Renal cortical epithelial cell (primary cell): Measurements from ENCODE around the gene DCLK2. TPM values are rescaled to one million over a fixed set of nuclear protein-coding genes. Genes with fewer than 3 reads are reported as not detected.

Experiments
- DNase-seq: peaks from one replicate; pipeline ENCODE4 v3.0.0-alpha.2; 2011; ENCODE audit warnings: low read depth
- total RNA-seq: library from RNA; depleted of rRNA; stranded (reverse); fragments of >200 nt; gene quantifications from 2 replicates; pipeline ENCODE4 v1.2.3, GENCODE V29; 2014

DCLK2 gene
- total RNA-seq, 1 donor from 2014 or later: 2.7 TPM

GRCh38 chr4:150240011-150240410 is 161.8 kb downstream of the DCLK2 start:
- DNase-seq: peak; percentile 73

GRCh38 chr4:150242820-150243458 is 164.7 kb downstream of the DCLK2 start:
- peak; percentile 39 for DNase-seq

- no peak for DNase-seq
These were observed 165.7 kb downstream of the DCLK2 start for GRCh38 chr4:150243932-150244331.

GRCh38 chr4:150244600-150244999 is 166.4 kb downstream of the DCLK2 start:
- peak; percentile 88 for DNase-seq

GRCh38 chr4:150247184-150247583 is 168.9 kb downstream of the DCLK2 start:
- no peak for DNase-seq

- peak; percentile 71 for DNase-seq
These were observed 169.9 kb downstream of the DCLK2 start for GRCh38 chr4:150248181-150248580.

GRCh38 chr4:150250293-150250997 is 172.2 kb downstream of the DCLK2 start:
- no peak for DNase-seq

GRCh38 chr4:150250998-150251651 is 172.9 kb downstream of the DCLK2 start:
- no peak for DNase-seq

- no peak for DNase-seq
These were observed 173.5 kb downstream of the DCLK2 start for GRCh38 chr4:150251752-150252190.

GRCh38 chr4:150252306-150252705 is 174.1 kb downstream of the DCLK2 start:
- no peak for DNase-seq

GRCh38 chr4:150252741-150253140 is 174.5 kb downstream of the DCLK2 start:
- DNase-seq: no peak

- no peak for DNase-seq
These were observed 175.2 kb downstream of the DCLK2 start for GRCh38 chr4:150253416-150253815.

GRCh38 chr4:150253965-150254630 is 175.9 kb downstream of the DCLK2 start:
- no peak for DNase-seq

GRCh38 chr4:150255610-150256224 is 177.5 kb downstream of the DCLK2 start:
- no peak for DNase-seq

- DNase-seq: no peak
These were observed 178.0 kb downstream of the DCLK2 start for GRCh38 chr4:150256225-150256620.

GRCh38 chr4:150256841-150257730 is 178.8 kb downstream of the DCLK2 start:
- DNase-seq: no peak

GRCh38 chr4:150258569-150258968 is 180.3 kb downstream of the DCLK2 start:
- DNase-seq: no peak

- DNase-seq: no peak
These were observed 181.8 kb downstream of the DCLK2 start for GRCh38 chr4:150259861-150260567.

- no peak for DNase-seq
These were observed 183.3 kb downstream of the DCLK2 start for GRCh38 chr4:150261571-150261970.

- DNase-seq: no peak
These were observed 184.4 kb downstream of the DCLK2 start for GRCh38 chr4:150262611-150263010.
